Hepatocyte (in vitro differentiated cells): ENCODE data around the gene DPH2.

Experiments
- EZH2 ChIP-seq: fragments of 200-600 bp; sonication (generic); IDR thresholded peaks from 2 replicates; pipeline ENCODE4 v1.6.1; 2016; ENCODE audit warnings: antibody characterized with exemption, mild to moderate bottlenecking, borderline replicate concordance
- EZH2phosphoT487 ChIP-seq: fragments of 200-600 bp; sonication (generic); IDR thresholded peaks from one replicate; pipeline ENCODE4 v1.6.1; 2018; ENCODE audit warnings: antibody characterized with exemption, mild to moderate bottlenecking, low read depth, moderate library complexity; ENCODE audit not compliant: unreplicated experiment, severe bottlenecking
- TF ChIP-seq, protein P1 (sequence below): fragments of 200-600 bp; sonication (generic); IDR thresholded peaks from 2 replicates; pipeline ENCODE4 v1.5.1; 2016; ENCODE audit warnings: antibody characterized with exemption, mild to moderate bottlenecking; ENCODE audit not compliant: poor library complexity

GRCh38 chr1:43970502-43970901, 692 bp downstream of the DPH2 start:
- TF ChIP-seq, protein P1, sequence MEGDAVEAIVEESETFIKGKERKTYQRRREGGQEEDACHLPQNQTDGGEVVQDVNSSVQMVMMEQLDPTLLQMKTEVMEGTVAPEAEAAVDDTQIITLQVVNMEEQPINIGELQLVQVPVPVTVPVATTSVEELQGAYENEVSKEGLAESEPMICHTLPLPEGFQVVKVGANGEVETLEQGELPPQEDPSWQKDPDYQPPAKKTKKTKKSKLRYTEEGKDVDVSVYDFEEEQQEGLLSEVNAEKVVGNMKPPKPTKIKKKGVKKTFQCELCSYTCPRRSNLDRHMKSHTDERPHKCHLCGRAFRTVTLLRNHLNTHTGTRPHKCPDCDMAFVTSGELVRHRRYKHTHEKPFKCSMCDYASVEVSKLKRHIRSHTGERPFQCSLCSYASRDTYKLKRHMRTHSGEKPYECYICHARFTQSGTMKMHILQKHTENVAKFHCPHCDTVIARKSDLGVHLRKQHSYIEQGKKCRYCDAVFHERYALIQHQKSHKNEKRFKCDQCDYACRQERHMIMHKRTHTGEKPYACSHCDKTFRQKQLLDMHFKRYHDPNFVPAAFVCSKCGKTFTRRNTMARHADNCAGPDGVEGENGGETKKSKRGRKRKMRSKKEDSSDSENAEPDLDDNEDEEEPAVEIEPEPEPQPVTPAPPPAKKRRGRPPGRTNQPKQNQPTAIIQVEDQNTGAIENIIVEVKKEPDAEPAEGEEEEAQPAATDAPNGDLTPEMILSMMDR, result no peak
- TF ChIP-seq EZH2 (no peak), EZH2phosphoT487 (no peak)
